Suprapubic skin (tissue), 4 donors: ENCODE measurements around the gene SIRPD. TPM values are rescaled to one million over a fixed set of nuclear protein-coding genes. Genes with fewer than 3 reads are reported as not detected.

Experiments used
- DNase-seq, 2 donors: peaks; one replicate each; pipeline ENCODE4 v3.0.0-alpha.2; 2019; ENCODE audit warnings: low spot score in 2 of 2
- H3K27ac ChIP-seq: fragments of 200-600 bp; sonication (generic); one replicate; pipeline ENCODE4 v1.5.1; 2019
- H3K27me3 ChIP-seq: fragments of 200-600 bp; sonication (generic); one replicate; pipeline ENCODE4 v1.5.1; 2019
- H3K36me3 ChIP-seq: fragments of 200-600 bp; sonication (generic); one replicate; pipeline ENCODE4 v1.5.1; 2019
- H3K4me1 ChIP-seq: fragments of 200-600 bp; sonication (generic); one replicate; pipeline ENCODE4 v1.5.1; 2019
- H3K4me3 ChIP-seq: fragments of 200-600 bp; sonication (generic); one replicate; pipeline ENCODE4 v1.5.1; 2019; ENCODE audit warnings: mild to moderate bottlenecking
- H3K9me3 ChIP-seq: fragments of 200-600 bp; sonication (generic); one replicate; pipeline ENCODE4 v1.5.1; 2019
- EP300 ChIP-seq: sonication (generic); formaldehyde crosslinking; IDR thresholded peaks from one replicate; pipeline ENCODE4 v1.6.1; 2017; ENCODE audit warnings: antibody characterized with exemption
- POLR2A ChIP-seq, 2 donors: fragments of 450-650 bp; IDR thresholded peaks; one replicate each; pipeline ENCODE4 v1.6.1; 2017; ENCODE audit warnings: antibody characterized with exemption in 2 of 2, mild to moderate bottlenecking in 2 of 2, moderate library complexity in 2 of 2
- POLR2AphosphoS5 ChIP-seq, 3 donors: sonication (generic); formaldehyde crosslinking; IDR thresholded peaks; one replicate each; pipeline ENCODE4 v1.6.1; 2017; ENCODE audit warnings: antibody characterized with exemption in 3 of 3
- WGBS: methylation state at CpG from one replicate; pipeline ENCODE4 v1.1.5; 2018; 5-methylcytosine and 5-hydroxymethylcytosine counted together
- total RNA-seq, 4 donors: library from RNA; depleted of rRNA; stranded (reverse); fragments of >200 nt; gene quantifications; one replicate each; pipeline ENCODE4 v1.1.0, GENCODE V29; 2016
- TF ChIP-seq, protein P1 (sequence below), 2 donors: fragments of 200-600 bp in 1 of 2; fragments of 450-650 bp in 1 of 2; sonication (generic) in 1 of 2; IDR thresholded peaks; one replicate each; pipeline ENCODE4 v1.5.1; 2016 to 2019; ENCODE audit warnings: antibody characterized with exemption in 2 of 2, mild to moderate bottlenecking in 1 of 2, moderate library complexity in 1 of 2

SIRPD gene
- total RNA-seq, 4 donors from 2014 or later = not detected

DNA sequence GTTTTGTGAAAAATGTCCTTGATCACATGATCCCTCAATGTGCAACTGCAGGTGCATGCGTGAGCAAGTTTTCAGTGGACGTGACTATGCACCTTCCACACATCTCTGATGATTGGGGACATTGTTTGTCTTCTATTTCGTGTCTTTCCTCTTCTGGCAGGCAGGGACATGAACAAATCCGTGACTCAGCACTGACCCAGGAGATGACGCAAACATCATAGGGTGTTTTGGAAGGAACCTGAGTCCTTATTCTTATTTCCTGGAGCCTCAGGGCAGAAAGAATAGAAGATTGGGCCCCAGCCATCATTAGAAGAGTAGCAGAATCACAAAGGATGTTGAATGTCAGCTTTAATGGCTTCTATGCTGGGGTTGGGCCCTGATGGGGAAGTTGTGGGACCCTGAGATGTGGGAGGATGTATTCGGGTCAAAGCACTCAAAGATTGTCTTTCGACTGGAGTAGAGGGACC is 11.9 kb upstream of the SIRPD start:
- TF ChIP-seq POLR2AphosphoS5 (IDR thresholded peaks at IDR 0.05) (no peak), EP300 (no peak), POLR2A (IDR thresholded peaks at IDR 0.05) (no peak)
- TF ChIP-seq, protein P1, sequence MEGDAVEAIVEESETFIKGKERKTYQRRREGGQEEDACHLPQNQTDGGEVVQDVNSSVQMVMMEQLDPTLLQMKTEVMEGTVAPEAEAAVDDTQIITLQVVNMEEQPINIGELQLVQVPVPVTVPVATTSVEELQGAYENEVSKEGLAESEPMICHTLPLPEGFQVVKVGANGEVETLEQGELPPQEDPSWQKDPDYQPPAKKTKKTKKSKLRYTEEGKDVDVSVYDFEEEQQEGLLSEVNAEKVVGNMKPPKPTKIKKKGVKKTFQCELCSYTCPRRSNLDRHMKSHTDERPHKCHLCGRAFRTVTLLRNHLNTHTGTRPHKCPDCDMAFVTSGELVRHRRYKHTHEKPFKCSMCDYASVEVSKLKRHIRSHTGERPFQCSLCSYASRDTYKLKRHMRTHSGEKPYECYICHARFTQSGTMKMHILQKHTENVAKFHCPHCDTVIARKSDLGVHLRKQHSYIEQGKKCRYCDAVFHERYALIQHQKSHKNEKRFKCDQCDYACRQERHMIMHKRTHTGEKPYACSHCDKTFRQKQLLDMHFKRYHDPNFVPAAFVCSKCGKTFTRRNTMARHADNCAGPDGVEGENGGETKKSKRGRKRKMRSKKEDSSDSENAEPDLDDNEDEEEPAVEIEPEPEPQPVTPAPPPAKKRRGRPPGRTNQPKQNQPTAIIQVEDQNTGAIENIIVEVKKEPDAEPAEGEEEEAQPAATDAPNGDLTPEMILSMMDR (IDR thresholded peaks at IDR 0.05) = no peak
- 51% methylated on average over 7 of the region's 7 CpGs for WGBS
- Histone ChIP-seq H3K9me3 (no peaks in the 10 kb centered on the region), H3K36me3 (no peaks in the 10 kb centered on the region), H3K27me3 (peaks cover 9% of the 10 kb centered on the region), H3K27ac (no peak overlapping the region), H3K4me3 (no peak overlapping the region), H3K4me1 (no peaks in the 10 kb centered on the region)
- no peak for DNase-seq

DNA sequence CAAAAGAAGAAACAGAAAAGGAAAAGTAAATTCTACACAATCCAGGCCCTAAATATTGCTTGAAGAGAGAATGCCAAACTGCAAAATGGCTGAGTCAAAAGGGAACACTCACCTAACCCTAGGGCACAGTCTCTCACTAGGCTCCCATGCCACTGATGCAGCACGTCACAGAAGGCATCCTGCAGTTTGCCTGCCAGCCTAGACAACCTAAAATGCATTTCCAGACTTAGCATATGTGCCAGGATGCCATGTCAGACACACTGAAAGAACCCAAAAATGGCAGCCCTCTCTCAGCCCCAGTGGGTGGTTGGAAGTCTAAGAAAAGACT is 10.6 kb upstream of the SIRPD start:
- no peaks in the 10 kb centered on the region for H3K36me3 ChIP-seq
- WGBS = 64% methylated on average over 1 of the region's 1 CpG

DNA sequence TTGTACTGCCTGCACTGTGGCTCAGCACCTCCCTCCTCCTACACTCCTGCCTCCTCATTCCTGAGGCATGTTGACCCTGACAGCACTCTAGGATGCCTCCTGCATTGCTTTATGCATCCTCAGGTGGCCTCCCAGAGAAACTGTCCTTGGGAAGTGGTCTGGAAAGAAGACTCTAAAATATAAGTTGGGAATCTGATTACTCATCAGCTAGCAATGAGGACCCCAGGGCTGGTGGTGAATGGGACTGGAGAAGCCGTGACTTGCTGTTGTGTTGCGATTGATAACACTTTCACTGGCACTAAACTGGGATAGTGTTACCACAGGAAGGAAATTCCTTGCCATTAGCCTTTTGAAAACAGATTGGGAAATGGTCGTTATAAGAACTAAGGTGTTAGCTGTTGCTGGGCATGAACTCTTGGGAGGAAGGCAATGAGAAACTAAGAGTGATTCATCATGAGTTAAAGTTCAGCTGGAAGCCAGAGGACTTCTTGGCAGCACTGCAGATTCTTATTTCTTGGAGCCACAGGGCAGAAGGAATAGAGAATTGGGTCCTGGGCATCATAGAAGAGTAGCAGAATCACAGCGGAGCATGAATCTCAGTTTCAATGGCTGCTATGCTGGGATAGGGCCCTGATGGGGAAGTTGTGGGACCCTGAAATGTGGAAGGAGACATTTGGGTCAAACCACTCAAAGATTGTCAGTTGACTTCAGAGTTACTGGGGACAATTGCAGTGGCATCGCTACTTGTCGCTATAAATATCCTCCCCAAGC is 10.1 kb upstream of the SIRPD start:
- DNase-seq = no peak
- WGBS = 78% methylated on average over 6 of the region's 6 CpGs
- Histone ChIP-seq H3K4me3 (no peak overlapping the region), H3K4me1 (no peaks in the 10 kb centered on the region), H3K9me3 (no peaks in the 10 kb centered on the region), H3K27ac (no peak overlapping the region), H3K27me3 (peaks cover 17% of the 10 kb centered on the region), H3K36me3 (no peaks in the 10 kb centered on the region)
- TF ChIP-seq POLR2AphosphoS5 (IDR thresholded peaks at IDR 0.05) (no peak), POLR2A (IDR thresholded peaks at IDR 0.05) (no peak), EP300 (no peak)
- TF ChIP-seq, protein P1 (IDR thresholded peaks at IDR 0.05) = no peak

More for the DNA sequence above, 10.6 kb upstream of the SIRPD start:
- no peak for DNase-seq
- Histone ChIP-seq H3K4me3 (no peak overlapping the region), H3K27me3 (peaks cover 15% of the 10 kb centered on the region), H3K4me1 (no peaks in the 10 kb centered on the region), H3K27ac (no peak overlapping the region), H3K9me3 (no peaks in the 10 kb centered on the region)
- TF ChIP-seq POLR2A (IDR thresholded peaks at IDR 0.05) = no peak
- no peak for TF ChIP-seq EP300
- TF ChIP-seq POLR2AphosphoS5 (IDR thresholded peaks at IDR 0.05) = no peak
- TF ChIP-seq, protein P1 (IDR thresholded peaks at IDR 0.05) = no peak

DNA sequence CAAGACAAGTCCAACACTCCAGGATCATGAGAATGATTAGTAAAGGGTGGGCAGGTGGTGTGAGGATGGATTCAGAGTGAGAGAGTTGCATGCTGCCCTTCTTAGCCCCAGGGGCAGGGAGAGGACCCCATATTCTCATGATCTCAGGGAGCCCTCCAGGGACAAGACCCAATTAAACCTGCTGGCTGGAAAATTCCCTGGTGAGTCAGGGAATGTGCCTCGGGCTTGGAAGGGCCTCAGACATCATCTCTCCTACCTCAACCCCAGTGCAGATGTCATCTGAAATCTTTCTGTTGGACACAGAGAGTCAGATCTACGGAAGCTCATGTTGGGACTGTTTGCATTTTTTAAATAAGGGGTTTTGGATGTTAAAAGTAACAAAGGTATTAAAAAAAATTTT is 9.2 kb upstream of the SIRPD start:
- no peak for DNase-seq
- Histone ChIP-seq H3K27ac (no peak overlapping the region), H3K4me3 (no peak overlapping the region), H3K27me3 (peaks cover 21% of the 10 kb centered on the region), H3K4me1 (no peaks in the 10 kb centered on the region), H3K9me3 (no peaks in the 10 kb centered on the region), H3K36me3 (no peaks in the 10 kb centered on the region)
- WGBS = 78% methylated on average over 2 of the region's 2 CpGs
- TF ChIP-seq POLR2AphosphoS5 (IDR thresholded peaks at IDR 0.05) (no peak), EP300 (no peak), POLR2A (IDR thresholded peaks at IDR 0.05) (no peak)
- TF ChIP-seq, protein P1 (IDR thresholded peaks at IDR 0.05) = no peak

DNA sequence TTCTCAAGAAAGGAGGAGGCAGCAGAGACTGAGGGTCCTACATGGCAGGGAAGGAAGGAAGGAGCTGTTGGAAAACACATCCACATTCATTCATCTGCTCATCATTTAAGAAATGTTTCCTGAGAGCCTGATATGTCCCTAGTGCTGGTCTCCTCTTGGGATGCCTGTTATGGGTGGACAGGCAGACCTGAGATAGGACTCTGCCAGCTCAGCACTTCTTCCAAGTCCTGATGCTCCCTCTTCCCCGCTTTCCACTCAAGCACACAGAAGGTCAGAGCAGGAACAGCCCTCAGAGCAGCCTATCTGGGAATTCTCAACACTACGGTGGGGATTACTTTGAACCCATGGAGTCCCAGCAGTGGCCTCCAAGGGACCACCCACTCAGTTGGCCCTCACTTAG is 8.0 kb upstream of the SIRPD start:
- Histone ChIP-seq H3K27ac (no peak overlapping the region), H3K9me3 (no peaks in the 10 kb centered on the region), H3K27me3 (peaks cover 21% of the 10 kb centered on the region), H3K36me3 (no peaks in the 10 kb centered on the region), H3K4me1 (no peaks in the 10 kb centered on the region), H3K4me3 (no peak overlapping the region)
- 90% methylated on average over 2 of the region's 2 CpGs for WGBS
- no peak for DNase-seq
- TF ChIP-seq POLR2A (IDR thresholded peaks at IDR 0.05) (no peak), EP300 (no peak), POLR2AphosphoS5 (IDR thresholded peaks at IDR 0.05) (no peak)
- TF ChIP-seq, protein P1 (IDR thresholded peaks at IDR 0.05) = no peak
